ENCODE results near the gene TTF1. TPM values are rescaled to one million over a fixed set of nuclear protein-coding genes. Genes with fewer than 3 reads are reported as not detected.

TTF1 gene
- total RNA-seq, 1 experiment from 2014 or later: 26.9 TPM

DNA sequence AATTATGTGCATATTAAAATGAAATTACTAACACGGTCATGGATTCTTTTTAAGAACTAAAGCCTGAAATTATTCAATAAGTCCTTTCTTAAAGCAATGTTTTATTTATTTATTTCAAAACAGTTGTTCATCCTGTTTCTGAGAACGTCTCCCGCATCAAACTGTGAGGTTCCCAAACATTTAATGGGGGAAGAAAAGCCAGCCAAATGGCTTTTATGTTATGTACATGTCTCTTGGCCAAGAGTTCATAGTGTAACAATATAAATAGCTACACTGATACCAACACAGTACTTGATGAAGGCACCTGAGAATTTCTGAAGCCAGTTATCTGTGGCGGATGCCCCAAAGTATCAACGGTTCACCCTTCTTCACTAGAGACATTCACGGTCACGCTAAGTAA lies 15.7 kb downstream of the TTF1 start:
- Histone ChIP-seq H3K23ac (ENCODE audit: insufficient read length, low read depth, low read length) (no peak overlapping the region), H3K56ac (ENCODE audit: insufficient read length, low read depth, low read length) (no peak overlapping the region), H4K91ac (ENCODE audit: insufficient read length, low read depth, low read length) (no peak overlapping the region), H3K9me3 (ENCODE audit: control insufficient read depth, low read depth, low read length) (no peaks in the 10 kb centered on the region), H2BK20ac (ENCODE audit: low read depth, low read length, poor library complexity, severe bottlenecking) (no peak overlapping the region), H2BK12ac (ENCODE audit: insufficient read length, low read depth, low read length) (no peak overlapping the region), H3K18ac (ENCODE audit: insufficient read length, low read depth, low read length) (no peak overlapping the region), H4K5ac (ENCODE audit: insufficient read length, low read depth, low read length) (no peak overlapping the region), H3K27ac (ENCODE audit: insufficient read length, low read depth, low read length) (no peak overlapping the region), H2BK15ac (ENCODE audit: low read depth, low read length) (no peak overlapping the region), H4K20me1 (ENCODE audit: control insufficient read depth, insufficient read depth, insufficient read length) (no peaks in the 10 kb centered on the region), H3K4me2 (ENCODE audit: insufficient read depth, insufficient read length, low read length) (no peak overlapping the region), H2BK5ac (ENCODE audit: insufficient read length, low read length) (no peak overlapping the region), H3K4ac (ENCODE audit: low read depth, low read length) (no peak overlapping the region), H3K14ac (ENCODE audit: insufficient read depth, low read length) (no peak overlapping the region), H3T11ph (ENCODE audit: low read length) (no peak overlapping the region), H2AK5ac (ENCODE audit: insufficient read length, low read length) (no peak overlapping the region), H3K4me1 (ENCODE audit: insufficient read depth, low read length) (no peaks in the 10 kb centered on the region), H2AFZ (ENCODE audit: low read length) (no peak overlapping the region), H4K8ac (replicated peaks; ENCODE audit: insufficient read length, low read depth, low read length) (no peak overlapping the region), H3K79me1 (ENCODE audit: insufficient read depth, low read depth, low read length, poor library complexity, severe bottlenecking) (no peaks in the 10 kb centered on the region), H2BK120ac (ENCODE audit: low read depth, low read length, poor library complexity, severe bottlenecking) (no peak overlapping the region), H3K9ac (ENCODE audit: extremely low read depth, insufficient read length, low read length) (no peak overlapping the region), H3K27me3 (ENCODE audit: insufficient read depth, low read length) (no peaks in the 10 kb centered on the region), H3K79me2 (ENCODE audit: insufficient read depth, low read length) (no peaks in the 10 kb centered on the region), H3K23me2 (ENCODE audit: insufficient read length, low read depth, low read length, poor library complexity, severe bottlenecking) (no peaks in the 10 kb centered on the region)
- no peak overlapping the region for H3K27ac Mint-ChIP-seq
- H3K36me3 Mint-ChIP-seq (ENCODE audit: insufficient read depth in 1 of 3, low read depth in 3 of 3): peaks cover 40 to 90% (median 88%) of the 10 kb centered on the region in 3 experiments; a peak in 6 of 7 replicates
- DNase-seq: no peak
- H3K27me3 Mint-ChIP-seq (ENCODE audit: low read depth): no peaks in the 10 kb centered on the region
- TF ChIP-seq, protein P1, sequence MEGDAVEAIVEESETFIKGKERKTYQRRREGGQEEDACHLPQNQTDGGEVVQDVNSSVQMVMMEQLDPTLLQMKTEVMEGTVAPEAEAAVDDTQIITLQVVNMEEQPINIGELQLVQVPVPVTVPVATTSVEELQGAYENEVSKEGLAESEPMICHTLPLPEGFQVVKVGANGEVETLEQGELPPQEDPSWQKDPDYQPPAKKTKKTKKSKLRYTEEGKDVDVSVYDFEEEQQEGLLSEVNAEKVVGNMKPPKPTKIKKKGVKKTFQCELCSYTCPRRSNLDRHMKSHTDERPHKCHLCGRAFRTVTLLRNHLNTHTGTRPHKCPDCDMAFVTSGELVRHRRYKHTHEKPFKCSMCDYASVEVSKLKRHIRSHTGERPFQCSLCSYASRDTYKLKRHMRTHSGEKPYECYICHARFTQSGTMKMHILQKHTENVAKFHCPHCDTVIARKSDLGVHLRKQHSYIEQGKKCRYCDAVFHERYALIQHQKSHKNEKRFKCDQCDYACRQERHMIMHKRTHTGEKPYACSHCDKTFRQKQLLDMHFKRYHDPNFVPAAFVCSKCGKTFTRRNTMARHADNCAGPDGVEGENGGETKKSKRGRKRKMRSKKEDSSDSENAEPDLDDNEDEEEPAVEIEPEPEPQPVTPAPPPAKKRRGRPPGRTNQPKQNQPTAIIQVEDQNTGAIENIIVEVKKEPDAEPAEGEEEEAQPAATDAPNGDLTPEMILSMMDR (conservative IDR thresholded peaks at IDR 0.05): no peak
- no peak overlapping the region for H3K4me3 Mint-ChIP-seq
- no CpG with 5 or more reads among the region's 7 CpGs for WGBS (ENCODE audit: extremely low coverage, insufficient read length, low lambda C conversion rate)
- H3K9me3 Mint-ChIP-seq: no peaks in the 10 kb centered on the region
- H3K4me1 Mint-ChIP-seq: no peaks in the 10 kb centered on the region
